ENCODE data around the gene SESTD1. TPM values are rescaled to one million over a fixed set of nuclear protein-coding genes. Genes with fewer than 3 reads are reported as not detected.

Gene SESTD1
- polyA plus RNA-seq, 3 donors = 25.3 to 44.4 (median 25.3) TPM

- intact Hi-C loops (cut with micrococcal nuclease) = no loop called here
- H3K27me3 ChIP-seq (ENCODE audit: control insufficient read depth in 2 of 2, insufficient read depth in 2 of 2, low read length in 2 of 2) = no peaks in the 10 kb centered on the region
- no peaks in the 10 kb centered on the region for H3K79me2 ChIP-seq (ENCODE audit: insufficient read depth, low read length)
- DNase-seq = no peak
- no peaks in the 10 kb centered on the region for H3K4me1 ChIP-seq (ENCODE audit: control insufficient read depth in 1 of 2, insufficient read depth in 2 of 2, low read length in 2 of 2)
- WGBS (ENCODE audit: insufficient coverage) = no CpG with 5 or more reads among the region's 2 CpGs
- peaks cover 12 to 22% (median 19%) of the 10 kb centered on the region in 7 donors for H3K9me3 Mint-ChIP-seq
- H3K27me3 Mint-ChIP-seq (ENCODE audit: low read depth in 3 of 3) = no peaks in the 10 kb centered on the region
- no peaks in the 10 kb centered on the region for H3K36me3 Mint-ChIP-seq
- H4K20me1 ChIP-seq (ENCODE audit: insufficient read depth, low read length) = no peaks in the 10 kb centered on the region
- no peaks in the 10 kb centered on the region for H3K4me1 Mint-ChIP-seq
- no peak overlapping the region for H3K4me3 Mint-ChIP-seq
- no peak overlapping the region for H2AFZ ChIP-seq (ENCODE audit: insufficient read depth, low read depth, low read length, poor library complexity, severe bottlenecking)
- H3K4me3 ChIP-seq (replicated peaks in 1 of 3; ENCODE audit: low read depth in 2 of 3, low read length in 3 of 3) = no peak overlapping the region
- H3K36me3 ChIP-seq (replicated peaks in 1 of 2; ENCODE audit: control insufficient read depth in 1 of 2, insufficient read depth in 2 of 2, low read length in 2 of 2) = no peaks in the 10 kb centered on the region
- H3K9me3 ChIP-seq (replicated peaks in 1 of 2; ENCODE audit: control insufficient read depth in 1 of 2, insufficient read depth in 1 of 2, low read length in 2 of 2) = peaks cover 11 to 22% of the 10 kb centered on the region in 2 donors
- no peak for TF ChIP-seq CTCF (IDR thresholded peaks at IDR 0.05)
- H3K27ac ChIP-seq (ENCODE audit: low read depth in 1 of 2, low read length in 2 of 2) = no peak overlapping the region
- no peak overlapping the region for H3K4me2 ChIP-seq (replicated peaks; ENCODE audit: extremely low read depth, low read length, poor library complexity, severe bottlenecking)
- H3K9ac ChIP-seq (ENCODE audit: insufficient read depth, low read length, poor library complexity, severe bottlenecking) = no peak overlapping the region
- H3K27ac Mint-ChIP-seq = no peak overlapping the region
These were observed 193.7 kb downstream of the SESTD1 start for GRCh38 chr2:179070895-179071294.

DNA sequence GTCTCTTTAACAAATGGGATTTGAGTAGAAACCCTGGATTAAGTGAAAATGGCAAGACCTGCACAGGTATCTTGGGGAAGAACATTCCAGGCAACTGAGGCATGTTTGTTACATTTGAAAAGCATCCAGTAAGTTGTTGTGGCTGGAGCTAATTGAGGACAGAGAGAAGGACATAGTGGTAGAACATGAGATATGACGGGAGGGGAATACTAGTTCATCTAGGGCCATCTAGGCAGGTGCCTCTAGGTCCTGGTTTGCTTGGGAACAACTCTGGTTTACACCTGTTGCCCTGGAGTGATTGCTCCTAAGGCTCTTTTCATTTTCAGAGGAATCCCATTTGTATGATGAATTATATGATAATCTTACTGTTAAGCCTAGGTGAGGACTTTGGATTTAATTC is 194.9 kb downstream of the SESTD1 start:
- Histone ChIP-seq H3K4me1 (ENCODE audit: control insufficient read depth in 1 of 2, insufficient read depth in 2 of 2, low read length in 2 of 2) (no peaks in the 10 kb centered on the region), H3K27ac (ENCODE audit: low read depth in 1 of 2, low read length in 2 of 2) (no peak overlapping the region), H4K20me1 (ENCODE audit: insufficient read depth, low read length) (no peaks in the 10 kb centered on the region), H3K9ac (ENCODE audit: insufficient read depth, low read length, poor library complexity, severe bottlenecking) (no peak overlapping the region), H3K4me3 (replicated peaks in 1 of 3; ENCODE audit: low read depth in 2 of 3, low read length in 3 of 3) (no peak overlapping the region), H2AFZ (ENCODE audit: insufficient read depth, low read depth, low read length, poor library complexity, severe bottlenecking) (no peak overlapping the region), H3K36me3 (replicated peaks in 1 of 2; ENCODE audit: control insufficient read depth in 1 of 2, insufficient read depth in 2 of 2, low read length in 2 of 2) (no peaks in the 10 kb centered on the region), H3K27me3 (ENCODE audit: control insufficient read depth in 2 of 2, insufficient read depth in 2 of 2, low read length in 2 of 2) (no peaks in the 10 kb centered on the region), H3K4me2 (replicated peaks; ENCODE audit: extremely low read depth, low read length, poor library complexity, severe bottlenecking) (no peak overlapping the region), H3K79me2 (ENCODE audit: insufficient read depth, low read length) (no peaks in the 10 kb centered on the region), H3K9me3 (replicated peaks in 1 of 2; ENCODE audit: control insufficient read depth in 1 of 2, insufficient read depth in 1 of 2, low read length in 2 of 2) (peaks cover 11 to 18% of the 10 kb centered on the region in 2 donors)
- TF ChIP-seq CTCF (IDR thresholded peaks at IDR 0.05) = no peak
- Mint-ChIP-seq H3K36me3 (no peaks in the 10 kb centered on the region), H3K4me3 (no peak overlapping the region), H3K9me3 (peaks cover 13 to 28% (median 19%) of the 10 kb centered on the region in 7 donors), H3K27ac (no peak overlapping the region), H3K4me1 (no peaks in the 10 kb centered on the region), H3K27me3 (ENCODE audit: low read depth in 3 of 3) (no peaks in the 10 kb centered on the region)
- no peak for DNase-seq
- intact Hi-C loops (cut with micrococcal nuclease) = no loop called here
- WGBS (ENCODE audit: insufficient coverage) = no CpG with 5 or more reads among the region's 1 CpG

All from CD14-positive monocyte (primary cell).